ENCODE results near the gene POLR1A. TPM values are rescaled to one million over a fixed set of nuclear protein-coding genes. Genes with fewer than 3 reads are reported as not detected.

POLR1A gene
- total RNA-seq, 1 experiment from 2014 or later = 19.4 TPM

- peaks cover 43% of the 10 kb centered on the region for H3K79me2 ChIP-seq (ENCODE audit: low read length)
- 0 out of 2 replicates have a peak, but pooled peaks cover 4% of the 10 kb centered on the region for H4K20me1 ChIP-seq (ENCODE audit: insufficient read depth, low read depth, low read length)
- H2AFZ ChIP-seq (ENCODE audit: low read length) = no peak overlapping the region
- no peaks in the 10 kb centered on the region for H3K9me2 ChIP-seq (replicated peaks; ENCODE audit: insufficient read depth, low read length)
- no peak overlapping the region for H3K4me3 ChIP-seq (ENCODE audit: low read length)
- H3K36me3 ChIP-seq (ENCODE audit: insufficient read depth, low read length) = peaks cover 94% of the 10 kb centered on the region
- H3K4me1 ChIP-seq (ENCODE audit: low read length) = no peaks in the 10 kb centered on the region
- no peak overlapping the region for H3K4me2 ChIP-seq (ENCODE audit: low read depth, low read length, poor library complexity, severe bottlenecking)
- DNase-seq = no peak
- H3K27me3 ChIP-seq (ENCODE audit: low read length) = no peaks in the 10 kb centered on the region
- H3K27ac ChIP-seq (ENCODE audit: low read length) = no peak overlapping the region
- H3K9me3 ChIP-seq (ENCODE audit: low read length) = no peaks in the 10 kb centered on the region
- no peak overlapping the region for H3K9ac ChIP-seq (ENCODE audit: low read length)
These were observed 39.6 kb downstream of the POLR1A start for GRCh38 chr2:86066007-86066578.

- Histone ChIP-seq H3K4me2 (ENCODE audit: low read depth, low read length, poor library complexity, severe bottlenecking) (no peak overlapping the region), H3K9me2 (replicated peaks; ENCODE audit: insufficient read depth, low read length) (no peaks in the 10 kb centered on the region), H3K27me3 (ENCODE audit: low read length) (no peaks in the 10 kb centered on the region), H3K9ac (ENCODE audit: low read length) (no peak overlapping the region), H3K4me3 (ENCODE audit: low read length) (no peak overlapping the region), H4K20me1 (ENCODE audit: insufficient read depth, low read depth, low read length) (0 out of 2 replicates have a peak, but pooled peaks cover 1% of the 10 kb centered on the region), H3K4me1 (ENCODE audit: low read length) (no peaks in the 10 kb centered on the region), H3K9me3 (ENCODE audit: low read length) (no peaks in the 10 kb centered on the region), H3K79me2 (ENCODE audit: low read length) (peaks cover 41% of the 10 kb centered on the region), H3K36me3 (ENCODE audit: insufficient read depth, low read length) (peaks cover 94% of the 10 kb centered on the region), H2AFZ (ENCODE audit: low read length) (no peak overlapping the region), H3K27ac (ENCODE audit: low read length) (no peak overlapping the region)
- DNase-seq = no peak
These were observed 40.2 kb downstream of the POLR1A start for GRCh38 chr2:86065512-86065911.

GRCh38 chr2:86064006-86064405 is 41.7 kb downstream of the POLR1A start:
- Histone ChIP-seq H3K9ac (ENCODE audit: low read length) (no peak overlapping the region), H3K9me2 (replicated peaks; ENCODE audit: insufficient read depth, low read length) (no peaks in the 10 kb centered on the region), H3K27me3 (ENCODE audit: low read length) (no peaks in the 10 kb centered on the region), H3K4me1 (ENCODE audit: low read length) (no peaks in the 10 kb centered on the region), H4K20me1 (ENCODE audit: insufficient read depth, low read depth, low read length) (0 out of 2 replicates have a peak, but pooled peaks cover 4% of the 10 kb centered on the region), H3K4me2 (ENCODE audit: low read depth, low read length, poor library complexity, severe bottlenecking) (no peak overlapping the region), H3K9me3 (ENCODE audit: low read length) (no peaks in the 10 kb centered on the region), H3K27ac (ENCODE audit: low read length) (no peak overlapping the region), H3K4me3 (ENCODE audit: low read length) (no peak overlapping the region), H3K79me2 (ENCODE audit: low read length) (peaks cover 52% of the 10 kb centered on the region), H3K36me3 (ENCODE audit: insufficient read depth, low read length) (peaks cover 93% of the 10 kb centered on the region), H2AFZ (ENCODE audit: low read length) (no peak overlapping the region)
- DNase-seq = no peak

GRCh38 chr2:86062043-86062442 is 43.6 kb downstream of the POLR1A start:
- Histone ChIP-seq H3K27me3 (ENCODE audit: low read length) (no peaks in the 10 kb centered on the region), H3K9me3 (ENCODE audit: low read length) (no peaks in the 10 kb centered on the region), H3K4me1 (ENCODE audit: low read length) (no peaks in the 10 kb centered on the region), H3K4me3 (ENCODE audit: low read length) (no peak overlapping the region), H3K36me3 (ENCODE audit: insufficient read depth, low read length) (peaks cover 83% of the 10 kb centered on the region), H4K20me1 (ENCODE audit: insufficient read depth, low read depth, low read length) (0 out of 2 replicates have a peak, but pooled peaks cover 4% of the 10 kb centered on the region), H2AFZ (ENCODE audit: low read length) (no peak overlapping the region), H3K9ac (ENCODE audit: low read length) (no peak overlapping the region), H3K27ac (ENCODE audit: low read length) (no peak overlapping the region), H3K79me2 (ENCODE audit: low read length) (peaks cover 47% of the 10 kb centered on the region), H3K9me2 (replicated peaks; ENCODE audit: insufficient read depth, low read length) (no peaks in the 10 kb centered on the region), H3K4me2 (ENCODE audit: low read depth, low read length, poor library complexity, severe bottlenecking) (no peak overlapping the region)
- no peak for DNase-seq

GRCh38 chr2:86056590-86057331 is 48.9 kb downstream of the POLR1A start:
- no peaks in the 10 kb centered on the region for H3K9me2 ChIP-seq (replicated peaks; ENCODE audit: insufficient read depth, low read length)
- DNase-seq = no peak
- H3K79me2 ChIP-seq (ENCODE audit: low read length) = peaks cover 31% of the 10 kb centered on the region
- H3K4me1 ChIP-seq (ENCODE audit: low read length) = no peaks in the 10 kb centered on the region
- no peak overlapping the region for H2AFZ ChIP-seq (ENCODE audit: low read length)
- H3K36me3 ChIP-seq (ENCODE audit: insufficient read depth, low read length) = peaks cover 56% of the 10 kb centered on the region
- no peak overlapping the region for H3K4me2 ChIP-seq (ENCODE audit: low read depth, low read length, poor library complexity, severe bottlenecking)
- no peaks in the 10 kb centered on the region for H3K9me3 ChIP-seq (ENCODE audit: low read length)
- no peak overlapping the region for H3K27ac ChIP-seq (ENCODE audit: low read length)
- no peaks in the 10 kb centered on the region for H3K27me3 ChIP-seq (ENCODE audit: low read length)
- 0 out of 2 replicates have a peak, but pooled peaks cover 4% of the 10 kb centered on the region for H4K20me1 ChIP-seq (ENCODE audit: insufficient read depth, low read depth, low read length)
- H3K4me3 ChIP-seq (ENCODE audit: low read length) = no peak overlapping the region
- no peak overlapping the region for H3K9ac ChIP-seq (ENCODE audit: low read length)

- Histone ChIP-seq H3K27me3 (ENCODE audit: low read length) (no peaks in the 10 kb centered on the region), H3K9ac (ENCODE audit: low read length) (no peak overlapping the region), H2AFZ (ENCODE audit: low read length) (no peak overlapping the region), H3K36me3 (ENCODE audit: insufficient read depth, low read length) (peaks cover 47% of the 10 kb centered on the region), H4K20me1 (ENCODE audit: insufficient read depth, low read depth, low read length) (0 out of 2 replicates have a peak, but pooled peaks cover 4% of the 10 kb centered on the region), H3K4me3 (ENCODE audit: low read length) (no peak overlapping the region), H3K4me2 (ENCODE audit: low read depth, low read length, poor library complexity, severe bottlenecking) (no peak overlapping the region), H3K79me2 (ENCODE audit: low read length) (peaks cover 22% of the 10 kb centered on the region), H3K27ac (ENCODE audit: low read length) (no peak overlapping the region), H3K4me1 (ENCODE audit: low read length) (no peaks in the 10 kb centered on the region), H3K9me2 (replicated peaks; ENCODE audit: insufficient read depth, low read length) (no peaks in the 10 kb centered on the region), H3K9me3 (ENCODE audit: low read length) (no peaks in the 10 kb centered on the region)
- no peak for DNase-seq
These were observed 50.4 kb downstream of the POLR1A start for GRCh38 chr2:86055314-86055713.

- no peak for DNase-seq
- no peak overlapping the region for H3K27ac ChIP-seq (ENCODE audit: low read length)
- H3K9me3 ChIP-seq (ENCODE audit: low read length) = no peaks in the 10 kb centered on the region
- no peaks in the 10 kb centered on the region for H3K27me3 ChIP-seq (ENCODE audit: low read length)
- H3K36me3 ChIP-seq (ENCODE audit: insufficient read depth, low read length) = peaks cover 42% of the 10 kb centered on the region; the same call in 1 of the 2 replicates
- H3K4me1 ChIP-seq (ENCODE audit: low read length) = no peaks in the 10 kb centered on the region
- no peak overlapping the region for H3K4me3 ChIP-seq (ENCODE audit: low read length)
- H2AFZ ChIP-seq (ENCODE audit: low read length) = no peak overlapping the region
- no peaks in the 10 kb centered on the region for H3K9me2 ChIP-seq (replicated peaks; ENCODE audit: insufficient read depth, low read length)
- H3K4me2 ChIP-seq (ENCODE audit: low read depth, low read length, poor library complexity, severe bottlenecking) = no peak overlapping the region
- no peak overlapping the region for H3K9ac ChIP-seq (ENCODE audit: low read length)
- H4K20me1 ChIP-seq (ENCODE audit: insufficient read depth, low read depth, low read length) = 0 out of 2 replicates have a peak, but pooled peaks cover 4% of the 10 kb centered on the region
- H3K79me2 ChIP-seq (ENCODE audit: low read length) = peaks cover 15% of the 10 kb centered on the region
These were observed 51.1 kb downstream of the POLR1A start for GRCh38 chr2:86054535-86055082.

- H3K36me3 ChIP-seq (ENCODE audit: insufficient read depth, low read length) = peaks cover 45% of the 10 kb centered on the region; the same call in 1 of the 2 replicates
- no peak overlapping the region for H3K27ac ChIP-seq (ENCODE audit: low read length)
- peaks cover 10% of the 10 kb centered on the region; the same call in 1 of the 2 replicates for H3K79me2 ChIP-seq (ENCODE audit: low read length)
- H3K9me2 ChIP-seq (replicated peaks; ENCODE audit: insufficient read depth, low read length) = no peaks in the 10 kb centered on the region
- no peak overlapping the region for H3K9ac ChIP-seq (ENCODE audit: low read length)
- H3K9me3 ChIP-seq (ENCODE audit: low read length) = no peaks in the 10 kb centered on the region
- H3K27me3 ChIP-seq (ENCODE audit: low read length) = no peaks in the 10 kb centered on the region
- H3K4me1 ChIP-seq (ENCODE audit: low read length) = no peaks in the 10 kb centered on the region
- H4K20me1 ChIP-seq (ENCODE audit: insufficient read depth, low read depth, low read length) = no peaks in the 10 kb centered on the region
- H3K4me2 ChIP-seq (ENCODE audit: low read depth, low read length, poor library complexity, severe bottlenecking) = no peak overlapping the region
- H2AFZ ChIP-seq (ENCODE audit: low read length) = no peak overlapping the region
- no peak overlapping the region for H3K4me3 ChIP-seq (ENCODE audit: low read length)
- no peak for DNase-seq
These were observed 52.5 kb downstream of the POLR1A start for GRCh38 chr2:86053166-86053565.
